Activated naive CD4-positive, alpha-beta T cell treated with Interleukin-2 at 50 U/mL for 16 hours (primary cell): ENCODE data around the gene PAX7.

Experiments used
- DNase-seq: peaks from one replicate; pipeline ENCODE4 v3.0.0-alpha.2; 2020

PAX7 gene

DNA sequence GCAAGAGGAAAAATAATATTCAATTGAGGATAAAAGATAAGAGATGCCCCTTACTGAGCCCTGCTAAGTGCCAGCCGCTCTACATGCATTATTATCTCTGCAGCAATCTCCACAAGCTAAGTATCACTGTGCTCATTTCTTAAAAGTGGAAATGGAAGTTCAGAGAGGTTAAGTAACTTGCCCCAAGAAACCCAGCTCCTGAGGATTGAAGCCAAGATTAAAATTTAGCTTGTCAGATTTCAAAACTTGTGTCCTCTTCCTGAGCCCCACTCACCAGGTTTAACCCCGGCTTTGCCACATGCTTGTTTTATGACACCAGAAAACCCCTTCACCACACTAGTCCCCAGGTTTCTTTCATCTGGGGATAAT lies 11.2 kb upstream of the PAX7 start:
- DNase-seq = no peak

DNA sequence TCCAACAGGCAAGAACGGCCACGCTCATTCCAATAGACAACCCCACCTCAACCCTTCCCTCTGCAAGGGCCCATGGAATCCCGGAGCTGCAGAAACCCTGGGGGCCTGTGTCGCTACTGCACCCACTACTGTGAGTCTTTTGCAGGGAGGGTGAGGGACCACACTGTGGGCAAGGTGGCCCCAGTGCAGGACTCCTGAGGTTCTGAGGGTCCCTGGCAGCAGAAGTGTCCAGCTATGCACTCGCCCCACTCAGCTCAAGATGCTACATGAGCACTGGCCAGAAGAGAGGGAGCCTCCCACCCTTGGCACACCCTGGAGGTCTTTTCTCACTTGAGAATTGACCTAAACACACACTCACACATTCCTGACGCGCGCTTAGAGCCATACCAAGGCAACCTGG lies 2.1 kb upstream of the PAX7 start:
- no peak for DNase-seq

DNA sequence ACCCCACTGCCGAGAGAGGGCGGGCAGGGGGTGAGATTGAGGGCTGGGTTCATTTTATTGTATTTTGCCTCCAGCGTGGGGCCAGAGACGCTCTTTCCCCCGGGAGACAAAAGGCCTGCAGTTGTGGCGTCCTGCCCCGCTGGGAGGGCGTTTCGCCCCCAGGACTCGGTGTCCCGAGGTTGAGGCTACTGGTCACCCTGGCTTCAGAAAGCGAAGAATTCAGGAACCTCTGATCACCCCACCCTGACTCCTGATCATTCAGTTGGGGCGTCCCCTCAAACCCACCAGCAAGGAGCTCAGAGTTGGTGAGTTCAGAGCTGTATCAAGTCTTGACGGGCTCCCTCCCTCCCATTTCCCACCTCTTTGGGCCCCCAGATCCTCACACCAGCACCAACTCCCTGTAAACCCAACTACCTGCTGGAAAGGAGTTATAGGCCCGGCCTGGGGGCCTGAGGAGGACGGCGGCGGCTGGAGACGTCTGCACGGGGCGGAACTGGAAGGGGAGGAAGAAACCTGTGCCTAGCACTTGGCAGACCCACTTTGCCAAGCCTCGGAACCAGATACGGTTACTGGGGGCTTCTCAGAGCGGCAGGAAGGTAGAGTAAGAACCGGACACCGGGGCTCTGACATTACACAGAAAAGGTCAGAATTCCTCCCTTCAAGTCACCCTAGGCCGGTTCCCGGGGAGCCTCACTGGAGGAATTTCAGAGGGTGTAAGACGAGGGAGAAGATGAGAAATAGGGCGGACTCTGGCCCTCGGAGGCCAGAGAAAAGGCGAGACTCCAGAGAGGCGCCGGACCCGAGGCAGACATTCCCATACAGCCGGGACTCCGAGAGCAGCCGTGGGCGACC lies 761 bp upstream of the PAX7 start:
- no peak for DNase-seq

DNA sequence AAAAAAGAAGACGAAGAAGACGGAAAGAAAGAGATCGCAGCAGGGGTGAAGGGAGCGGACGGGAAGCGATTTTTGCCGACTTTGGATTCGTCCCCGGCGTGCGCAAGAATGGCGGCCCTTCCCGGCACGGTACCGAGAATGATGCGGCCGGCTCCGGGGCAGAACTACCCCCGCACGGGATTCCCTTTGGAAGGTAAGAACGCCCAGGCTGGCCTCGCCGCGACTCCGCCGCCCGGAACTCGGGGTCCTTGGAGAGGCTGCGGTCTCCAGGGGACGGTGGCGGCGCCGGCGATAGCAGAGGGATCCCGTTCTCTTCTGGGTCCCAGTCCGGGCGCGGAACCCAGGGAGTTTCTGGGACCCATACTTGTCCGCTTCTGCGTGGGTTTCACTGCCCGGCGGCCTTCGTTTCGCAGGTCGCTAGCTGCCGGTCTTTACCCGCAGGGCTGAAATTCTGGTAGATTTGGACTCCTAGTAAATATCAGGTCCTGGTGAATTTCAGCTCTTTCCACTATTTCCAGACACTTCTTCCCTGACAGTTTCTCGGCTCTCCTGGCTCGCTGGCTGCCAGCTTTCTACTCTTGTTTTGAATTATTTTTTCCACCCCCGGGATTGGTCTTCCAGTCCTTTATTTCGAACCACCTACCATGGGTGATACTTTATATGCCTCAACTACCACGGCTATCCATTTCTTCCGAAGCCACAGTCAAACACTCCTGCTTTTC lies 1.0 kb downstream of the PAX7 start:
- DNase-seq = no peak

DNA sequence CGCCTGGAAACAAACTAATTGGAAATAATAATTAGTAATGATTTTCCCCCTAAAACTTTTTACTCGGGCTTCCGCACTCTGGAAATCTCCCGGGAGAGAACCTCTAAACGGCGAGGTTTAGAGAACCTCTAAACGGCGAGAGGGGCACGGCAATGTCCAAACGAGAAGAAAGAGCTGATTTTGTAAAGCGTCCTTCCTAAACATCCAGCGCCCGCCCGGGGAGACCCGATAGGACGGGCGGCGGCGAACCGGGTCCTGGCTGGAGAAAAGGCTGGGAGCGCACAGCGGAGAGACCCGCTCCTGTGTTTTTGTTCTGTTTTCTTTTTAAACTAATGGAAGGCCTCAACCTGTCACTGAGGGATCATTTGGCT lies 1.6 kb downstream of the PAX7 start:
- no peak for DNase-seq

DNA sequence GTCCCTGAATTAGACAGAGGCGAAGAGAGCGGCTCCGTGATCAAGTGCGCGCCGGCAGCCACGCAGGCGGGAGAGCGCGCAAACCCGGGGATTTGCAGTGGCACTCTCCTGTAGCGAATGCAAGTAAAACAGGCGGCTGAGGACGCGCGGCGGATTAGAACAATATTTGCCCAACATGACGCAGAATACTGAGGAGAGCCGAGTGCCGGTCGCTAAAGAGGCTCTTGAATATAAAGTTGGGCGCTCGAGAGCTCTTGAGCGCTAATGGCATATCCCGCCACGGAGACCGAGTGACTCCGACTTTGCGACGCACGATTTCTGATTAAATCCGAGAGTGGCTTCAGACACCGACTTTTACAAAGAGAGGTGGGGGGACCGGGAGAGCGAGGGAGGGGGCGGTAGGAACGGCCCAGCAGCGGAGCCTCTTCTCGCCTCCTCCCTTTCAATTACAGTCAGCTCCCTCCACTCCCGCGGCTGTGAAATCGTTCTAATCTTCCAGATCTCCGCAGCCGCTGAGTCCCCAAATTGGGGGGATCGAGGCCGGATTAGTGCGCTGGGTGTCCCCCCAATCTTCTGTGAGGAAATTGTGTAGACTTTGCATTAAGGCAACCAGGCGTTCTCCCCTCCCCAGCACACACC lies 2.3 kb downstream of the PAX7 start:
- no peak for DNase-seq

DNA sequence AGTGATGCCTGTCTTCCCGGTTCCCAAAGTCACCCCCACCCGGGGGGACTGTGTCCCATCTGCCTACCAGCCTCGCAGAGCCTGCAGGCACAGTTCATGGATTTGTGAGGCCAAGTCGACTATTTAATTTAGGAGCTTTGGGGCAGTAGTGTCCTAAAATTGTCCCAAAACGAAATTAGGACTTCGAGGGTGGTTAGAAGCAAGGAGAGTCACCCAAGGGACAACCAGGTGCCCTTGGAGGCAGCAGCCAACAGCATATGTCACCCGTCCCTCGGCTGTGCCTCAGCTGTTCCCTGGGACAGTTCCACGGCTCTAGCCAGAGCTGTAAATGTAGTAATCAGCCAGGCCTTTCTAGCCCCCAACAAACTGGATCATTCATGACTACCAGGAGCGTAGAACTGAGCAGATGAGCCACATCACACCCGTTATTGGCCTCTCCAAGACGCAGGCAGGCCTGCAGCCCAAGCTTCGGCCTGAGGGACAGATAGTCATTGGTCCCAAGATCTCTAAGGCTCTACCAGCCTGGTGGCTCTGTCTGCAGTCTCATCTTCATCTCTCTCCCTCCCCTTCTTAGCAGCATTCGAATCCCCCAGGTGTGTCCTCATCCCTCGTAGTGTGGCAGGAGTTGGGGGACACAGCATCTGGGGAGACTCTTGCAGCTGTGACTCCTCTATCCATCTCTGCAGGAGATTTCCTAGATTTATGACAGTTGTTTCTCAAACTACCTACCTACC lies 2.9 kb downstream of the PAX7 start:
- DNase-seq = no peak

DNA sequence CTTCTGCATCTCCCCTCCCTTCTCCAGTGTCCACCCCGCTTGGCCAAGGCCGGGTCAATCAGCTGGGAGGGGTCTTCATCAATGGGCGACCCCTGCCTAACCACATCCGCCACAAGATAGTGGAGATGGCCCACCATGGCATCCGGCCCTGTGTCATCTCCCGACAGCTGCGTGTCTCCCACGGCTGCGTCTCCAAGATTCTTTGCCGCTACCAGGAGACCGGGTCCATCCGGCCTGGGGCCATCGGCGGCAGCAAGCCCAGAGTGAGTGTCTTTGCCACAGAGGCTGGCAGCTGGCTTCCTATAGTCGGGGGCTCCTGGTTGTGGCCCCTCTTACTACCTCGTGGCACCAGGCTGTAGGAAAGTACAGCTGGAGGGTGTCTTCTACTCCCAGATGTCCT lies 3.6 kb downstream of the PAX7 start:
- DNase-seq = no peak

DNA sequence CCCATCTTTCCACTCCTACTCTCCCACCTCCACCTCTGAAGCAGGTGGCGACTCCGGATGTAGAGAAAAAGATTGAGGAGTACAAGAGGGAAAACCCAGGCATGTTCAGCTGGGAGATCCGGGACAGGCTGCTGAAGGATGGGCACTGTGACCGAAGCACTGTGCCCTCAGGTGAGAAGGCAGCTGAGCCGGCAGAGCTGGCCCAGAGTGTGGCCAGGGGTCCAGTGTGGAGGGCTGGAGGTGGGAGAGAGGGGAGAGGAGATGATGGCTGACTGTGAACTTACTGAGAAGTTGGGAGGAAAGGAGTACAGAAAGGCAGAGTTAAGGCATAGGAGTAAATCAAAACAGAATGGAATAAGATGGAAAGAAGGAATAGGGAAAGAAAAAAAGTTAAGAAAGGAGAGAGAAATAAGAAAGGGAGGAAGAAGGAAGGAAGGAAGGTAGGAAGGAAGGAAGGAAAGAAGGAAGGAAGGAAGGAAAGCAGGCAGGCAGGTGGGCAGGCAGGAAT lies 4.5 kb downstream of the PAX7 start:
- no peak for DNase-seq

DNA sequence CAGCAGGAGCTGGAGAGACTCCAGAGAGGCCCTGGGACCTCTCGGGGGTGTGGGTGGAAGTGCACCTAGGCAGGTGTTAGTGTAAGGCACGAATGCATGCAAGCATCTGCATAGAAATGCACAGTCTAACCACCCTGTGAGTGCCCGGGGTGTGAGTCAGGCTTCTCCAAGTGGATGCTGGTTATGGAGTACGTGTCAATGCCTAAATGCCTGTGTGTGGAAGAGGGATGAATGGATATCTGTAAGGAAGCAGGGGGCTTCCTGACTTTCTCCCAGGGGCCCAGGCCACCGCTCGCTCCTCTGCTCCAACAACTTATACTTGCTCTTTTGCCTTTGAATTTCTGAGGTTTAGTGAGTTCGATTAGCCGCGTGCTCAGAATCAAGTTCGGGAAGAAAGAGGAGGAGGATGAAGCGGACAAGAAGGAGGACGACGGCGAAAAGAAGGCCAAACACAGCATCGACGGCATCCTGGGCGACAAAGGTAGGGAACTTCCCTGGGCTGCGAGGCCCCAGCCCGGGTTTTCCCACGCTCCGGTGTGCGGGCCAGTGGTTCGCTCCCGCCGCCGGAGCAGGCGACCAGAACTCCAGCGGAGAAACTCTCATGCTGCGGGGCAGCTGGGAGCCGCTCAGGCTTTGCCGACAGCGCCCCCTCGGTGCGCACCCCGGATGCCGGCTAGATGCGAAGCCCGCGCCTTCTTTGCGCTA lies 5.4 kb downstream of the PAX7 start:
- no peak for DNase-seq

DNA sequence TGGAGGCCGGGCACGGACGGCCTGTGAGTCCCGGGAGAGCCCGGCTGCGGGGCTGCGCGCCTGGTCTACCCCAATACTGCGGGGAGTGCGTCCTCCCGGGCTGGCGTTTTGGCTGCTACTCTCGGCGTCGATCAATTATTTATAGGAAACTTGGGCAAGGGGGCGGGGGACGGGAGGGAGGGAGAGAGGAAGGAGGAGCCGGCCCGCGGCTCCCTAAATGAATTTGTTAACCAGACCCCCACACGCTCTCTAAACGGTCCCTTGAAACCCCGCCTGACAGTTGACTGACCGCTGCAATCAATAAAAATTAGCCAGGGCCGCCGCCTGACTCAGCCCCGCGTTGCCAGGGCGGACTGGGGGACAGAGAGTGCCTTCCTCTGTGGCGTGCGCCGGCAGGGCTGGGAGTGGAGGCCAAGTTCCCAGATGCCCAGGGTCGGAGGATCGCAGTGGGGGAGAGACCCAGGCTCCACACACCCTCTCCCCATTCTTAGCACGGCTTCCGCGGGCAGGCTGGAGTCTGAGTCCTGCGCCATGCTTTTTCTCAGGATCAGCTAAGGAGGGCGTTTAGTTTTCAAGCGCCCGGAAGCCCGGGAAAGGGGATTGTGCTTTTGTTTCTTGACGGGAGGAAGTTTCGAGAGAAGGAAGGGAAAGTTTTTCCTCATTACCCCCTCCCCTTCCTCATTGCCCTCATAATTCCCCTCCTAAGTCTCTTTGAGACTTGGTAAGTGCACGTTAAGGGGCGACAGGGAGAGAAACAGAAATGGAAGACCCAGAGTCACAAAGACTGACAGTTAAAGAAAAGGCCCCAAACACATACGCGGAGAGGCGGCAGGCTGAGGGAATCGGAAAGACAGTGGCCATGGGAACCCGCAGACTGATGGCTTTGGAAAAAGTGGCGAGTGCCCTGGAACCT lies 6.2 kb downstream of the PAX7 start:
- no peak for DNase-seq

DNA sequence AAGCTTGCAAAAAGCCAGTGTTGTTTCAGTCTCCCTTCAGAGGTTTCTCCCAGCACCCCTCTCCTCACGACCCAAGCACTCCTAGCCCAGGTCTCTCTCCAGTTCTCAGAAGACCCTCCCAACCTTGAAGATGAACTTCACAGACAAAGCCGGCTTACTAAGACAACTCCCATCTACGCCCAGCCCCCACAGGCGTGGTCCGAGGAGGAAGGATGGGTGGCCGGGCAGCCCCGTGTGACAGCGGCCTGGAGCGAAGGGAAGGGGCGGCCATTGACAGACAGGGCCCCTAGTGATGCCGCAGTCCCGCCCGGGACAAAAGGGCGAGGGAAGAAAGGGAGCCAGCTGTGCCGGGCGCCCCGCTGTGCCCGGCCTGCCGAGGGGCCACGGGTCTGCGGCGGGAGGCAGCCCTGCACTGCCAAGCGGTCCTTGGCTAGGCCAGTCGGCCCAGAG lies 6.9 kb downstream of the PAX7 start:
- no peak for DNase-seq

DNA sequence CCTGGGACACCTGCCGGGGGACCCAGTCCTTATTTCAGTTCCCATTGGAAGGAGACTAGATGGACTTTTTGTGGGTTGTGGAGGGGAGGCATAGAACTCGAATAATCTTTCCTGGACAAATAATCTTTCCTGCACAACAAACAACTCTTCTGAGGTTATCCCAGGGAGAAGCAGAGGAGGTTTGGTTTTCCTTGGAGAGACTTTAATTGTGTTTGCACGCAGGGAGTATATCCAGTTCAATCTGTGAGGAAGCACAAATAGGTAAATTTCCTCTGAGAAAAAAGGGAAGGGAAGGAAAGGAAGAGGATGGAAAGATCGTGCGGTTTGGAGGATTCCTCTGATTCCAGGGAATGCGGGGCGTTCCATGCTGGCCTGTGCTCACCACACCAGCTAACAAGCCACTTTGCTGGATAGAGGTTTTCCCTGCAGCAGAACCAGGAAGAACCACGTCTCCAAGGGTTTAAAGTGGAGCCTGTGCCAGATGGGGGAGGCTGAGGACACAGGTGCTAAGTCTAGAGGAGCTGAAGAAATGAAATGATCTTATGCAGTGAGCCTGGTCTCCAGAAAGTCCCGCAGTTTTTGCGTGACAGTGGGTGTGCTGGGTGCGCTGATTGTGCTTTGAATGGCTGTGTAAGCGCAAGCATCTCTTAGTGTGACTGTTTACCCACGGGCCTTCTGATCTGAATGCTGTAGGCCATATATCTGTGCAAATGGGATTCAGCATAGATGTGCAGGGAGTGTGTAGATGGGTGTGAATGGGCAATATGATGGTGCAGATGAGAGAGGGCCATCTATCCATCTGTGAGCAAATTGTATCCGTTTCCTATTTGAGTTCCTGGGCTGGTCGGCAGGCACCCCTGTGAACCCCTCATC lies 7.6 kb downstream of the PAX7 start:
- no peak for DNase-seq

DNA sequence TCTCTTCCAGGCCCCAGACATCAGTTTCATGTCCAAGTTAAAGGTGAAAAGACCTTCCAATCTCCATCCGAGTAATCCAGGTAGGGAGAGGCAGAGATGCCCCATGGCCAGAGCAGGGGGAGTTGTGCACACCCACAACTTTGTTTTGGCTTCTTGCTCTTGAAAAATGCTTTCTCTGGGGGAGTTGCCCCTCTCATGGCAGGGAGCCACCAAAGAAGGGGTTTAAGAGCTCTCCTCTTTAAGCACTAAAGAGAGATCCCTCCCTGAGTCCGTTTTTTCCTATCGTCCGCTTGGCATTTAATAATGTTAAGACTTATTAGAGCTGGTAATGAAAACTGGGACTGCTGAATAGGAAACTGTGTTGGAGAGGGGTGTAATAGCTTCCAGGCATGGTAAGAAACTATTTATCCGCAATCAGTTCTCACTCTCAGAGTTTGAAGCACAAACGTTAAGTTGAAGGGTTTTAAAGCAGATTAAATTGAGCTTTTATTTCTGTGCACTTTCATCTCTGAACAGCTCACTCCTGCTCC lies 8.3 kb downstream of the PAX7 start:
- no peak for DNase-seq

DNA sequence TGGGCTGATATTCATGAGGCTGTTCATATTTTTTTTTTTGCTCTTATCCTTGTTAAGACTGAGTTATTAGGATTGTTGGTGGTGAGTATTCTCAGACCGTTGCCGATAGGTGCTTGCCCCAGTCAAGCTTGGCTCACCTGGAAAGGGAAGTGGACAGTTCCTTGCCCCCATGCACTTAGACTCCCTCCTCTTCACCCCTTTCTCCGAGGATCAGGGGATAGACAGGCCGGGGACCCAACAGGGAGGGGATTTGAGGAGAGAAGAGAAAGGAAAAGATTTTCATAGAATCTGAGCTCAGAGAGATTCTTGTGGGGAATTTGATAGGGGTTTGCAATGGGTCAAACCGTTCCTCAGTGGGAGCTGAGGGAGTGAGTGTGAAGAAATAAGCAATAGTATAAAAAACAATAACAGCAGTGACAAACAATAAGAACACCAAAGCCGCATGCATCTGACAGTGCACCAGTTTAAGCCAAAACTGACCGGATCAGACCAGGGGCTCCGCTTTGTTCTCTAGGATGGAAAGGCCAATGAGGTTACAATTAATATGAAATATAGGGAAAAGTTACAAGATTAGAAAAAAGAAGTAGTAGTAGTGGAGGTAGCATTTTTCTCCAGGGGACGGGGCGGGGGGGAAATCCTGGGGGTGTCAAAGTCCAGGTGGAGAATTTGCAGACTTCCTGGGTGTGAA lies 8.9 kb downstream of the PAX7 start:
- no peak for DNase-seq

DNA sequence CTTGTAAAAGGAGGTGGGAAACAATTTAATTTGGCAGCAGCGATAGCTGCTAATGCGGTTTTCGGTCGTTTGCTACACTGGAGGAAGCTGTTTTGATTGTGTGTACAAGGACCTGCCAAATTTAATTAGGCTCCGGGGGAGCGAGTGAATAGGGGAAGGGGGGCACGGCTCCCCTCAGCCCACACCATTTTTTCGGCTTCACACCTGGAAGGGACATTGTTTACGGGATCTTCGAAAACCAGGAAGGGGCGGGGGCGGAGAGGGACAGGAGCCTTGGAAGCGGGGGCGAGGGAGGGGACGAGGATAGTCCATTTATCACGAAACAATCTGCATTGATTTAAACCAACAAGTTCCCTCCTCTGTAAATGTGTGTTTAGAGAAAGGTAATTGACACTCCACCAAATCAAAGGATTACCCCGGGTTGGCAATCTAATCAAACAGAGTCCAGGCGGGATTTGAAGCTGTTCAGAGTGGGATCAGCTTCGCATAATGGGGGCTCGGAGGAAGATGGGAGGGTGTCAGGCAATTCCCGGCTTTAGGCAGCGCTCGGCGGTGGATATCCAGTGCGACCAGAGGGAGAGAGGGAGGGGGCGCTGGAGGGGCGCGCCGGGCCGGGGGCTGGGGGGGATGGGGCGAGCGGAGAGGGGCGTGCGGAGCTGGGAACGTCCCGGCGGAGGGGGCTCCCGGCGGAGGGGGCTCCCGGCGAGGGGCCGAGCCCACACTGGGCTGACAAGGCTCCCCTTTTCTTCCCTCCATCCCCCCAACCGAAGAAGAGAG lies 9.8 kb downstream of the PAX7 start:
- no peak for DNase-seq

DNA sequence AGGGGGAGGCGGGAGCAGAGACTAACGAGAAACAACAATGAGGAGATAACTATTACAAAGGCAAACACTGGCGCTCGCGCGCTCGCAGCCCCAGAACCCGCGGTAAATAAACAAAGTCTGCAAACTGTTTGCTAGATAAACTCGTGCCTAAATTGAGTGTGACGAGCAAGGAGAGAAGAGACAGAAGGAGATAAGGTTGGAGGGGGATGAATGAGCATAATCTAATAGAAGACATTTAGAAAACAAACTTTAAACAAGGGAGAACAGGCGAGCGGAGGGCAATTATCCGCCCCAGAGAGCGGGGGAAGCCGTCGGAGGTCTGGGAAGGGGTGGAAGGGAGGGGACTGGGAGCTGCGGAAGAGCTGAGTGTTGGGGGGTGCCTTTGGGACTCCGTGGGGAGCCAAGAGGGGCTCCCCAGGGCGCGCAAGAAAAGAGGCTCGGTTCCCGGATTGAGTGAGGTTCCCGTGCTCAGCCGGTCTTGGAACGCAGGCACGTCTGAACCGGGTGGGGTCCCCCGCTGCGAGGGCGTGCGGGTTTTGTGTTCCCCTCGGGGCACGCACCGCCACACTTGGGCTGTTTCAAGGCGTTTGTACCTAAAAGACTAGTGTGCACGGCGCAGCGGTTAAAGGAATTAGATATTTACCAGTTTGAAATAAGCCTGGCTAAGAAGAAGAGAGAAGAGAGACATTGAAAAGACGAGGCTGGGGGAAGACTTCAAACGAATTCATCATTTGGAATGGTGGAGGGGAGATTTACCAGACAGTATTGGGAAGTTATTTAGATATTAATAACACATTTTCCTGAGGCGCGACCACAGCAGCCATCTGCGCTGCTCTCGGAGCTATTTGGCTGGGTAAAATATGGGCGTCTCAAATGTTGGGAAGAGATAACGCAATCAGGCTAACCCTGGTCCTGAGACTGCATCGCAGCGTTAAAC lies 10.6 kb downstream of the PAX7 start:
- no peak for DNase-seq
